Heart left ventricle (tissue), 13 donors: ENCODE measurements around the gene CCDC30.

Experiments
- POLR2A ChIP-seq, 2 donors: fragments of 450-650 bp; IDR thresholded peaks; one replicate each; pipeline ENCODE4 v1.6.1; 2017; ENCODE audit warnings: antibody characterized with exemption in 2 of 2, mild to moderate bottlenecking in 2 of 2, moderate library complexity in 2 of 2
- TF ChIP-seq, protein P1 (sequence below), 12 donors: fragments of 200-600 bp; sonication (generic) in 4 of 12; IDR thresholded peaks; one replicate each; pipeline versions ENCODE4 v1.5.0 to v1.8.0; 2018 to 2022; ENCODE audit warnings: antibody characterized with exemption in 12 of 12, mild to moderate bottlenecking in 5 of 12
- donor health status: ischemic (EF 13 %, LVEDD 7.1; RV severe dilation, severe dysfunction).
- donor health status: DM: no; HTN: yes; CAD: no.
- donor health status: DM: no; HTN: no; CAD: no.
- donor health status: ischemic (EF 25% LVEDD 6.9; RV normal size, moderate dysfunction).
- donor health status: ischemic (EF 25% LVEDD 5.7; RV mildly dilated, moderate dysfunction).
- donor health status: ischemic (EF 35%, LVEDD 5.7; RV mildly dilated, moderate dysfunction).
- donor health status: nonischemic (EF 11% LVEDD 7.7; RV severe dilation, severe dysfunction).
- donor health status: DM: yes; HTN: yes; CAD: no.
- donor health status: PGD.
- donor health status: ischemic (EF 29% LVEDD 5.4; RV normal size, mild dysfunction).
- donor health status: nonischemic (EF 23%, LVEDD 6.1; RV moderate dilation, normal function).

DNA sequence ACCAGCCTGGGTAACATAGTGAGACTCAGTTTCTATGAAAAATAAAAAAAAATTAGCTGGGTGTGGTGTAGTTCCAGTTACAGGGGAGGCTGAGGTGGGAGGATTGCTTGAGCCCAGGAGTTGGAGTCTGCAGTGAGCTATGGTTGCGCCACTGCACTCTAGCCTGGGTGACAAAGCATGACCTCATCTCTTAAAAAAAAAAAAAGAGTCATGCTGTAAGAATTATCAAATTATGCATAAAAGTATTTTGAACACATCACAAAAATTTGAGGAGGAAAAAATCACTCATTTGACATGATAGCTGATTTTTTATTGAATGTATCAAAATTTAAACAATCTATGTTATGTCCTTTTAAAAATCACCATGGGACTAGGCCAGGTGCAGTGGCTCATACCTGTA, 17.8 kb downstream of the CCDC30 start:
- TF ChIP-seq, protein P1, sequence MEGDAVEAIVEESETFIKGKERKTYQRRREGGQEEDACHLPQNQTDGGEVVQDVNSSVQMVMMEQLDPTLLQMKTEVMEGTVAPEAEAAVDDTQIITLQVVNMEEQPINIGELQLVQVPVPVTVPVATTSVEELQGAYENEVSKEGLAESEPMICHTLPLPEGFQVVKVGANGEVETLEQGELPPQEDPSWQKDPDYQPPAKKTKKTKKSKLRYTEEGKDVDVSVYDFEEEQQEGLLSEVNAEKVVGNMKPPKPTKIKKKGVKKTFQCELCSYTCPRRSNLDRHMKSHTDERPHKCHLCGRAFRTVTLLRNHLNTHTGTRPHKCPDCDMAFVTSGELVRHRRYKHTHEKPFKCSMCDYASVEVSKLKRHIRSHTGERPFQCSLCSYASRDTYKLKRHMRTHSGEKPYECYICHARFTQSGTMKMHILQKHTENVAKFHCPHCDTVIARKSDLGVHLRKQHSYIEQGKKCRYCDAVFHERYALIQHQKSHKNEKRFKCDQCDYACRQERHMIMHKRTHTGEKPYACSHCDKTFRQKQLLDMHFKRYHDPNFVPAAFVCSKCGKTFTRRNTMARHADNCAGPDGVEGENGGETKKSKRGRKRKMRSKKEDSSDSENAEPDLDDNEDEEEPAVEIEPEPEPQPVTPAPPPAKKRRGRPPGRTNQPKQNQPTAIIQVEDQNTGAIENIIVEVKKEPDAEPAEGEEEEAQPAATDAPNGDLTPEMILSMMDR (IDR thresholded peaks at IDR 0.05) = no peak
- TF ChIP-seq POLR2A (IDR thresholded peaks at IDR 0.05) = no peak
